GM19351 (cell line): ENCODE data around the gene LRRC58.
"Not testable (repeated sequence)": the region's sequence is repeated elsewhere in the genome, so short reads cannot be mapped to it uniquely, and the experiment has no call there.

Source experiments
- ATAC-seq: cut with Tn5 transposase; IDR thresholded peaks from one replicate; pipeline ENCODE4 v1.9.1; 2021; ENCODE audit warnings: mild to moderate bottlenecking, moderate library complexity; ENCODE audit not compliant: unreplicated experiment

LRRC58 gene

GRCh38 chr3:120348991-120349854, at the start of gene LRRC58:
TSS of gene LRRC58 (minus strand) at chr3:120349354. CDS start at chr3:120349243, 111 bp downstream.
- ATAC-seq: peak; percentile 79

DNA sequence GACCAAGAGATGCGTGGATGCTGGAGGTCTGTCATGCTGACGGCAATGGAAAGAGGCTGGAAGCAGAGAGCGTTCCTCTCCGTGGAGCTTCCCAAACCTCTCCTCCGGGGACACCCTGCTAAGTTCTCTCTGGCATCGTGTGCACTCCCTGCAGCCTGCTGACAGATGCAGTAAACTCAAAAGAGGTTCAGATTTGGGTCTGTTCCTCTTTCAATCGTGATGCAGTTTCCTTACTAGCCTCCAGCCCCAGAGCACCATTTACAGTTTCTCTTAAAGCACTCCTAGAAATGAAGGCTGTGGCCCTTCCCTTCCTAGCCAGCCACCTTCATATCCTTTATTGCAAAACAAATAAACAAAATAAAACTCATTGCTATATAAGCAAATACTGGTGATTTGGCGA, 47.3 kb upstream of the LRRC58 start:
- ATAC-seq: peak; percentile 37

DNA sequence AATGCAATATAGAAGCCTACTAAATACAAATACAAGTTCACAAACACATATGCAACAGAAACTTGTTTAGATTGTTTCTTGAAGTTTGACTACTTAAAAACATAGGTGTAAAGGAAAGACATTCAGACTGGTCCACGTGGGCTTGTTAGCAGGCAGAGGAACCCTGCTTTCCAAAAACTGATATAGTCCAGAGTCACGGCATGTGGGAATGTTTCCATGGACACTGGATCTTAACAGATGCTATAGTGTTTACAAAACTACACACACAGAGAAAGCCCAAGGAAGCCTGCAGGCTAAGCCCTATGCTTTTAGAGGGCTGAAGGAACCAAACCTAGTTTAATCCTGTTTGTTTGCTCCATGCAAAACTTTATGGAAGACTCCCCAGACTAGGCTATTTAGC, 45.2 kb upstream of the LRRC58 start:
- ATAC-seq: no peak

- ATAC-seq: no peak
These were observed 44.6 kb upstream of the LRRC58 start for GRCh38 chr3:120393761-120394160.

- no peak for ATAC-seq
These were observed 44.1 kb upstream of the LRRC58 start for GRCh38 chr3:120393243-120393642.

DNA sequence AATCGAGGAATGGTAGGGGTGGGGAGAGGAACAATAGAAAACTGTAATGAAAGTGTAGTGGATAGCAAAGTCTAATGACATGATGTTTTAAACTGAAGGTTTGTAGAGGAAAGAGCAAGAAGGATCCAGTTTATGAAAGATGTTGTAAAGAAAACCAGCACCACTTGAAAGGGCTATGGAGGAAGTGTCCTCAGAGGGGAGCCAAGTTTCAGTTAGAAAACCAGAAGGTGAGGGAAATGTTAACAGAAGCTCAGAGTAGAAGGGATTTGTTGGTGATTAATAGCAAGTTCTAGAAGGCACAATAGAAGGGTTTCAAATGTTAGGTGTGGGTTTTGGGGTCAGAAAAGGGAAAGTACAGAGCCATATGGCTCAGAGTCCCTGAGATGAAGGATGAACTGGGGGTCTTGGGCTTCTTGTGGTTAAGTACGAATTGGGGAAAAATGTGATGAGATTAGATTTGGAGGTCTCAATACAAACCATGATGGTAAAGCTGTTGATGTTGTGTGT, 33.8 kb upstream of the LRRC58 start:
- no peak for ATAC-seq

GRCh38 chr3:120381503-120381902, 32.3 kb upstream of the LRRC58 start:
- no peak for ATAC-seq

- not testable (repeated sequence) for ATAC-seq
These were observed 28.8 kb upstream of the LRRC58 start for GRCh38 chr3:120377948-120378347.

DNA sequence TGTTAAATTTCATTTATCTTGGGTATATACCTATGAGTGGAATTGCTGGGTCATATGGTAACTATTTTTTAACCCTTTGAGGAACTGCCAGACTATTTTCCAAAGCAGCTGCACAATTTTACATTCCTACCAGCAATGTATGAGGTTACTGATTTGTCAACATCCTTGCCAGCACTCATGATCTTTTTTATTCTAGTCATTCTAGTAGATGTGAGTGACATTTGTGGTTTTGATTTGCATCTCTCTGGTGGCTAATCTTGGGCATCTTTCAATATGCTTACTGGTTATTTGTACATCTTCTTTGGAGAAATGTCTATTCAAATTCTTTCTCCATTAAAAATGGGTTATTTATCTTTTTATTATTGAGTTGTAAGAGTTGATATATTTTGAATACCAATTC, 21.3 kb upstream of the LRRC58 start:
- ATAC-seq: peak; percentile 61

DNA sequence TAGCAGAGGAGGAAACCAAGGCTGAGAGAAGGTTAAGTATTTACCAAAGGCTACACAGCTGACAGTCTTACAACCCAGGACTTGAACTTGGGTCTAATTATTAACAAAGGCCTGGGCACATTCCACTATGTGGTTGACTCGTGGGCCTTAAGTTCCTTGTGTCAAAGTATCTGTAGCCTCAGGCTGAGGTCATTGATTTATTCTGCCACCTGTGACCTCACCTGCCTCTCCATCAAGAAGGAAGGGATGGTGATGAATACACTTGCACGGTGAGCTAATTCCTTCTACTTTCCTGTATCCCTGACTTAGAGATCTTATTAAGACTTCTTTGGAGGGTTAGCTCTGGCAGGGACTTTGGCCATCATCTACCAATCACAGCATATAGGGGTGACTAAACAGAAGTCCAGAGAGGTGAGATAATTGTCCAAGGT, 19.9 kb upstream of the LRRC58 start:
- no peak for ATAC-seq

DNA sequence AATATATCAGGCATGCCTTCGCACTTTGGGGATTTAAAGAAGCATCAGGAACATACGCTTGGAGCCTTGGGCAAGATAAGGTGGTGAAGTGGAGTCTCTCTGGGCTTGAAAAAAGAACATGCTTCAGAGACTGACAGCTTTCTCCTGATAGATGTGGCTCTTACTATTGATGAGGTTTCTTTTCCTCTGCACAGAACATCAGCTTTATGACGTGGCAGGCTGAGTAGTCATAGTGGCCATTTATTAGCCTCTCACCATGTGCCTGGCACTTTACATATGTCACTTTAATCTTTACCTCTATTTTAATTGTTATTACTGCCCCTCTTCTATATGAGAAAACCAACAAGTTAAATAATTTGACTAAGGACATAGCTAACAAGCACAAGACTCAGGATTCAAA, 19.0 kb upstream of the LRRC58 start:
- peak; percentile 72 for ATAC-seq

- no peak for ATAC-seq
These were observed 15.7 kb upstream of the LRRC58 start for GRCh38 chr3:120364821-120365220.

- ATAC-seq: no peak
These were observed 14.9 kb upstream of the LRRC58 start for GRCh38 chr3:120364101-120364500.

- ATAC-seq: no peak
These were observed 8.7 kb upstream of the LRRC58 start for GRCh38 chr3:120357807-120358206.

GRCh38 chr3:120355486-120355885, 6.3 kb upstream of the LRRC58 start:
- peak; percentile 94 for ATAC-seq

DNA sequence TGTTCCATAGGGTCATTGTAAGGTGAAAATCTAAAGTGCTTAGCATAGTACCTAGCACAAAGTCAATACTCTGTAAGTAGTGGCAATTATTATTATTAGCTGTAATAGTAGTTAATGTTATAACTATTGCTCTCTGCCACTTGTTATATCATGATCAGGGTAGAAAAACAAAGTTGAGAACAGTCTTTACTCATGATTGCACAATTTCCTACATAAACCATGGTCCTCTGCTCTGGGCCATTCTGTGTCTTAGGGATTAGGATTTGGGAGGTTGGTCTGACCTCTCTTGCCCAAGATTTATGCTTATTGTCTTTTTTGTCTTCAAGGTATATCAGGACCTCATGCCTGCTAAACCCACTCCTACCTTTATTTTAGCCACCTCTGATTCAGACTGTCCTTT, 4.3 kb upstream of the LRRC58 start:
- no peak for ATAC-seq

DNA sequence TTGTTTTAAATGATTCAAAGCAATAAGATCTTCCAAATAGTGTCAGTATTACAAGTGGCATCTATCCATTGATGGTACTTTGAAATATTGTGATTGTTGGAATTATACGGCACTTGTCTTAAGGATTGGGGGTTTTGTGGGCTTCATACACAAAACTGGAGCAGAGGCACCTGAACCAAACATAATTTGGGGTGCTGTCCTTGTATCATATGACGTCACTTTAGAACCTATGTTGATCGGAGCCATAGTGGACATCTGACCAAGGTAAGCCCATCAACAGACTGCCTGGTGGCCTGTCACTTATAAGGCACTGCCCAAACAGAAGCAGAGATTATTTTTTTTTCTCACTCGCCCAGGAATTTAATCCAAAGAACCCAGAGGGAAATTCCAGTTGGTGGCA, 2.9 kb upstream of the LRRC58 start:
- ATAC-seq: no peak

- no peak for ATAC-seq
These were observed 1.3 kb upstream of the LRRC58 start for GRCh38 chr3:120350401-120350941.

- ATAC-seq: no peak
These were observed 636 bp upstream of the LRRC58 start for GRCh38 chr3:120349855-120350125.

- ATAC-seq: peak; percentile 51
These were observed 826 bp downstream of the LRRC58 start for GRCh38 chr3:120348065-120348990.

DNA sequence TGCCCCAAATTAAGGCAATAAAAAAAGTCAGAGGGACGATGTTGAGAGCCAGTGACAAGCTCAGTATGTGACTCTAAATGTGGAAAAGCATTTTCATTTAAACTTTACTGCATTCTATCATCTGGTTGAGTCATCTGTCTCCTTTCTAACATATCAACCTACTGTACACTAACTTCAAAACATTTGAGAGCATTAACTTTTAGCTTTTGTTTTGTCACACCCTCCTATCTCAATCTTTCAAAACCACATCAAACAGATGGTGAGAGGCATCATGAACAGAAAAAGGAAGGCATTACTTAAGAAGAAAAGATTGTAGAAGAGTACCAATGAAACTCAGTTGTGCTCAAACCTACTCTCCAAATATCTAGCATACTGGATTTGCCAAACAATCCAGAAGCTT, 4.8 kb downstream of the LRRC58 start:
- ATAC-seq: no peak
